ENCODE data around the gene LY6G5C. TPM values are rescaled to one million over a fixed set of nuclear protein-coding genes. Genes with fewer than 3 reads are reported as not detected.

Gene LY6G5C
- total and polyA plus RNA-seq, 9 of the 15 experiments (the other 6 are each of a cell fraction or from before 2014, with no cell fraction given) = 0.10 to 0.67 (median 0.46) TPM; not detected in 4

- TF ChIP-seq THRB (CRISPR knock-in tag; conservative IDR thresholded peaks at IDR 0.05) (peak; percentile 58; the same call in 1 of the 2 replicates), ZFP36 (IDR thresholded peaks at IDR 0.05; ENCODE audit: low read depth, low read length, partially characterized antibody) (no peak), TBP (optimal IDR thresholded peaks at IDR 0.05; ENCODE audit: low read depth, low read length) (peak; percentile 36), ZNF696 (CRISPR knock-in tag; conservative IDR thresholded peaks at IDR 0.05) (no peak), NFIC (IDR thresholded peaks at IDR 0.05) (no peak), ZNF124 (CRISPR knock-in tag; IDR thresholded peaks at IDR 0.05) (no peak), SRSF1 (IDR thresholded peaks at IDR 0.05; ENCODE audit: low read depth, low read length) (no peak), FOXP1 (CRISPR knock-in tag; IDR thresholded peaks at IDR 0.05) (no peak), ZNF444 (CRISPR knock-in tag; IDR thresholded peaks at IDR 0.05) (no peak), TCF7 (IDR thresholded peaks at IDR 0.05; ENCODE audit: borderline replicate concordance) (no peak), POLR2A (conservative IDR thresholded peaks at IDR 0.05) (peak; percentile 63), USF1 (CRISPR knock-in tag; IDR thresholded peaks at IDR 0.05) (no peak; the same call in 1 of the 2 replicates), NCOA2 (IDR thresholded peaks at IDR 0.05; ENCODE audit: partially characterized antibody in 2 of 2) (no peak), PHF8 (IDR thresholded peaks at IDR 0.05; ENCODE audit: borderline replicate concordance, low read length) (no peak), MYC (IDR thresholded peaks at IDR 0.05; ENCODE audit: low read depth, low read length) (peak; percentile 70), MYC (CRISPR knock-in tag; IDR thresholded peaks at IDR 0.05; ENCODE audit: borderline replicate concordance, low read depth) (no peak), HDGF (IDR thresholded peaks at IDR 0.05) (peak; percentile 98), IFI16 (CRISPR knock-in tag; IDR thresholded peaks at IDR 0.05) (no peak), FOXM1 (IDR thresholded peaks at IDR 0.05; ENCODE audit: low read depth) (no peak), FOXM1 (CRISPR knock-in tag; IDR thresholded peaks at IDR 0.05; ENCODE audit: low read depth) (no peak; the same call in 1 of the 2 replicates), SIX5 (IDR thresholded peaks at IDR 0.05; ENCODE audit: borderline replicate concordance in 1 of 2, insufficient read depth in 1 of 2, low read depth in 1 of 2, low read length in 2 of 2) (no peak), ZNF699 (CRISPR knock-in tag; IDR thresholded peaks at IDR 0.05; ENCODE audit: insufficient replicate concordance) (no peak), MBD2 (IDR thresholded peaks at IDR 0.05; ENCODE audit: borderline replicate concordance, low read depth) (no peak), SNIP1 (IDR thresholded peaks at IDR 0.05; ENCODE audit: low read depth) (no peak), NFYB (IDR thresholded peaks at IDR 0.05; ENCODE audit: extremely low read depth, insufficient read length) (no peak), ZNF766 (CRISPR knock-in tag; conservative IDR thresholded peaks at IDR 0.05) (no peak), MAFK (IDR thresholded peaks at IDR 0.05; ENCODE audit: low read length) (no peak)
- TF ChIP-seq, protein P1, sequence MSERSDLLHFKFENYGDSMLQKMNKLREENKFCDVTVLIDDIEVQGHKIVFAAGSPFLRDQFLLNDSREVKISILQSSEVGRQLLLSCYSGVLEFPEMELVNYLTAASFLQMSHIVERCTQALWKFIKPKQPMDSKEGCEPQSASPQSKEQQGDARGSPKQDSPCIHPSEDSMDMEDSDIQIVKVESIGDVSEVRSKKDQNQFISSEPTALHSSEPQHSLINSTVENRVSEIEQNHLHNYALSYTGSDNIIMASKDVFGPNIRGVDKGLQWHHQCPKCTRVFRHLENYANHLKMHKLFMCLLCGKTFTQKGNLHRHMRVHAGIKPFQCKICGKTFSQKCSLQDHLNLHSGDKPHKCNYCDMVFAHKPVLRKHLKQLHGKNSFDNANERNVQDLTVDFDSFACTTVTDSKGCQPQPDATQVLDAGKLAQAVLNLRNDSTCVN (CRISPR knock-in tag; IDR thresholded peaks at IDR 0.05) = 0 out of 2 replicates have a peak, but pooled peaks have one; percentile 10
These were observed 16.7 kb downstream of the LY6G5C start (continued) for GRCh38 chr6:31663961-31664789.
